ENCODE data around the gene STXBP5.

STXBP5 gene

DNA sequence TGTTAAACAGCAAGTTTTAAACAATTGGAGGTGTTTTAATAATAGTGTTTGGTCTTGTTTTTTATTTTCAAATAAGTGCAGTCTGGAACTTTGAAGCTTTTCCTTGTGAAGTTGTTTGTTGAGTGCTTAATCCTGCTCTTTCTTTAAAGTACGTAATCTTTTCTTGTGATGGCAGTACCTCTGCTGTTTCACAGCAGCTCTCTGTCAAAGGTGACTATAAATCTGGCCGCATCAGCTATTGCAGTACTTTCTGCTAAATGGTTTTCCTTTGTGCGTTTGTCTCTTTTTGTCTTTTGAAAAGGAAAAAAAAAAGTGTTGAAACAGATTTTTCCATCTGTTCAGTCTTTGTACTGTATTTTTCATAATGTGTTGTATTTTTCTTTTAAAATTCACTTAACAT, 12.7 kb downstream of the STXBP5 start:
- Histone ChIP-seq H3K4me3 (ENCODE audit: low read depth, low read length) (no peak overlapping the region), H3K4me1 (ENCODE audit: control insufficient read depth, insufficient read depth, low read length) (no peaks in the 10 kb centered on the region), H3K9me3 (ENCODE audit: control insufficient read depth, insufficient read depth, low read length) (no peaks in the 10 kb centered on the region), H3K9ac (ENCODE audit: low read depth, low read length) (no peak overlapping the region), H3K36me3 (ENCODE audit: control insufficient read depth, insufficient read depth, low read length) (no peaks in the 10 kb centered on the region), H3K27me3 (ENCODE audit: control insufficient read depth, insufficient read depth, low read length) (no peaks in the 10 kb centered on the region)

DNA sequence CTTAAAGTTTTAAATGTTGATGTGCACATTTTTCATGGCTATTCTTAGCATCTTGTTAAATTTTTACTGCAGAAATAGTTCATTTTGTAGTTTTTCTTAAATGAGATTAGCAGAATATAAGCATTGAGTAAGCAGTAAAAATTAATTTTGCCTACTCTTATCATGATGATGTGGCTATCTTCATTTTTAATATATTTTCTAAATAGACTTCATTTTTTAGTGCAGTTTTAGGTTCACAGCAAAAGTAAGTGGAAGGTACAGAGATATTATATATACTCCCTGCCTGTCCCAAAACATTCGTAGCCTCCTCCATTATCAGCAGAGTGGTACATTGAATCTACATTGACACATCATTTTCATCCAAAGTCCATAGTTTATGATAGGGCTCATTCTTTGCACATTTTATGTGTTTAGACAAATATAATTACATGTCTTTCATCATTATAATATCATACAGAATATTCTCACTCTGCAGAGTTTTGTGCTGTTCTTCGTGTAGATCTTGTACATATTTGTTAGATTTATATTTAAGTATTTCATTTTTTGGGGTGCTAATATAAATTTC, 13.7 kb downstream of the STXBP5 start:
- peaks cover 8% of the 10 kb centered on the region for H3K4me1 ChIP-seq (ENCODE audit: control insufficient read depth, insufficient read depth, low read length)
- no peaks in the 10 kb centered on the region for H3K27me3 ChIP-seq (ENCODE audit: control insufficient read depth, insufficient read depth, low read length)
- H3K36me3 ChIP-seq (ENCODE audit: control insufficient read depth, insufficient read depth, low read length): no peaks in the 10 kb centered on the region
- no peaks in the 10 kb centered on the region for H3K9me3 ChIP-seq (ENCODE audit: control insufficient read depth, insufficient read depth, low read length)
- no peak overlapping the region for H3K4me3 ChIP-seq (ENCODE audit: low read depth, low read length)
- no peak overlapping the region for H3K9ac ChIP-seq (ENCODE audit: low read depth, low read length)

DNA sequence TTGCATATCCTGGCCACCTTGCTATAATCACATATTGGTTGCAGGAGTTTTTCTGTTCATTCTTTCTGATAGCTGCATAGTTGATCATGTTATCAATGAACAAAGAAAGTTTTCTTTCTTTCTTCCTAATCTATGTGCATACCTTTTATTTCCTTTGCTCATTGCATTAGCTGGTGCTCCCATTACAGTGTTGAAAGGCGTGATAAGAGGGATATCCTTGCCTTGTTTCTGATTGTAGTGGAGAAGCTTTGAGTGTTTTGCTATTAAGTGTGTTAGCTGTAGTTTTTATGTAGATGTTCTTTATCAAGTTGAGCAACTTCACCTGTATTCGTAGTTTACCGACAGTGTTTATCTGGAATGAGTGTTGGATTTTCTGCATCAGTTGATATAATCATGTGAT, 14.6 kb downstream of the STXBP5 start:
- Histone ChIP-seq H3K4me3 (ENCODE audit: low read depth, low read length) (no peak overlapping the region), H3K27me3 (ENCODE audit: control insufficient read depth, insufficient read depth, low read length) (no peaks in the 10 kb centered on the region), H3K4me1 (ENCODE audit: control insufficient read depth, insufficient read depth, low read length) (peaks cover 8% of the 10 kb centered on the region), H3K36me3 (ENCODE audit: control insufficient read depth, insufficient read depth, low read length) (no peaks in the 10 kb centered on the region), H3K9me3 (ENCODE audit: control insufficient read depth, insufficient read depth, low read length) (no peaks in the 10 kb centered on the region), H3K9ac (ENCODE audit: low read depth, low read length) (no peak overlapping the region)

DNA sequence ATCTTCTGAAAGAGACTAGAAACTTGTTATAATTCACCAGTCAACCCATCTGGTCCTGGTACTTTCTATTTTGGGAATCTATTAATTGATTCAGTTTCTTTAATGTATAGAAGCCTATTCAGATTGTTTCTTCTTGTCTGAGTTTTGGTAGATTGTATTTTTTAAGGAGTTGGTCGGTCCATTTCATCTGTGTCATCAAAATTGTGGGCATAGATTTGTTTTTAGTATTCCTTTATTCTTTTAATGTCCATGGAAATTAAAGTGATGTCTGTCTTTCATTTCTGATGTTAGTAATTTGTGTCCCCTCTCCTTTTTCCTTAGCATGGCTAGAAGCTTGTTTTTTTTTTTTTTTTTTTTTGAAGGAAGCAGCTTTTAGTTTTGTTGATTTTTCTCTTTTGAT, 15.2 kb downstream of the STXBP5 start:
- no peak overlapping the region for H3K4me3 ChIP-seq (ENCODE audit: low read depth, low read length)
- H3K9me3 ChIP-seq (ENCODE audit: control insufficient read depth, insufficient read depth, low read length): no peaks in the 10 kb centered on the region
- H3K4me1 ChIP-seq (ENCODE audit: control insufficient read depth, insufficient read depth, low read length): peaks cover 8% of the 10 kb centered on the region
- no peaks in the 10 kb centered on the region for H3K27me3 ChIP-seq (ENCODE audit: control insufficient read depth, insufficient read depth, low read length)
- no peak overlapping the region for H3K9ac ChIP-seq (ENCODE audit: low read depth, low read length)
- no peaks in the 10 kb centered on the region for H3K36me3 ChIP-seq (ENCODE audit: control insufficient read depth, insufficient read depth, low read length)

DNA sequence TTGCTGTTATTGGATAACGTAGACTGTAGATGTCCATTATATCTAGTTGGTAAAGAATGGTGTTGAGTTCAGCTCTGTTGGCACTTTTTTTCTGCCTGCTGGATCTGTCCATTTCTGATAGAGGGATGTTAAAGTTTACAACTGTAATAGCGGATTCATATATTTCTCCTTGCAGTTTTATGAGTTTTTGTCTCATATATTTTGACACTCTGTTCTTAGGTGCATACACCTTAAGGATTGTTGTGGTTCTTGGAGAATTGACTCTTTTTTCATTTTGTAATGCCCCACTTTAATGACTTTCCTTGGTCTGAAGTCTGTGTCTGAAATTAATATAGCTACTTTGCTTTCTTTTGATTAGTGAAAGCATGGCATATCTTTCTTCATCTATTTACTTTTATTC, 16.1 kb downstream of the STXBP5 start:
- no peaks in the 10 kb centered on the region for H3K9me3 ChIP-seq (ENCODE audit: control insufficient read depth, insufficient read depth, low read length)
- no peak overlapping the region for H3K4me3 ChIP-seq (ENCODE audit: low read depth, low read length)
- peaks cover 8% of the 10 kb centered on the region for H3K4me1 ChIP-seq (ENCODE audit: control insufficient read depth, insufficient read depth, low read length)
- no peaks in the 10 kb centered on the region for H3K36me3 ChIP-seq (ENCODE audit: control insufficient read depth, insufficient read depth, low read length)
- H3K27me3 ChIP-seq (ENCODE audit: control insufficient read depth, insufficient read depth, low read length): no peaks in the 10 kb centered on the region
- H3K9ac ChIP-seq (ENCODE audit: low read depth, low read length): no peak overlapping the region

DNA sequence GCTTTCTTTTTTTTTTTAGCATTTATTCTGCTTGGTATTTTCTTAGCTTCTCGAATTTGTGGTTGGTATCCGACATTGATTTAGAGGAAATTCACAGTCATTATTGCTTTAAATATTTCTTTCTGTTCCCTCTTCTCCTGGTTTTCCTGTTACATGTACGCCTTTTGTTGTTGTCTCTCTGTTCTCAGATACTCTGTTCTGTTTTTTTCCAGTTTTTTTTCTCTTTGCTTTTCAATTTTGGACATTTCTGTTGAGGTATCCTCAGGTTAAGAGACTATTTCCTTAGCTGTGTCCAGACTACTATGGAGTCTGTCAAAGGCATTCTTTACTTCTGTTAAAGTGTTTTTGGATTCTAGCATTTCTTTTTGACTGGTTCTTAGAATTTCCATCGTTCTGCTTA, 17.5 kb downstream of the STXBP5 start:
- Histone ChIP-seq H3K36me3 (ENCODE audit: control insufficient read depth, insufficient read depth, low read length) (no peaks in the 10 kb centered on the region), H3K4me3 (ENCODE audit: low read depth, low read length) (no peak overlapping the region), H3K9me3 (ENCODE audit: control insufficient read depth, insufficient read depth, low read length) (no peaks in the 10 kb centered on the region), H3K4me1 (ENCODE audit: control insufficient read depth, insufficient read depth, low read length) (peaks cover 8% of the 10 kb centered on the region), H3K27me3 (ENCODE audit: control insufficient read depth, insufficient read depth, low read length) (no peaks in the 10 kb centered on the region), H3K9ac (ENCODE audit: low read depth, low read length) (no peak overlapping the region)

DNA sequence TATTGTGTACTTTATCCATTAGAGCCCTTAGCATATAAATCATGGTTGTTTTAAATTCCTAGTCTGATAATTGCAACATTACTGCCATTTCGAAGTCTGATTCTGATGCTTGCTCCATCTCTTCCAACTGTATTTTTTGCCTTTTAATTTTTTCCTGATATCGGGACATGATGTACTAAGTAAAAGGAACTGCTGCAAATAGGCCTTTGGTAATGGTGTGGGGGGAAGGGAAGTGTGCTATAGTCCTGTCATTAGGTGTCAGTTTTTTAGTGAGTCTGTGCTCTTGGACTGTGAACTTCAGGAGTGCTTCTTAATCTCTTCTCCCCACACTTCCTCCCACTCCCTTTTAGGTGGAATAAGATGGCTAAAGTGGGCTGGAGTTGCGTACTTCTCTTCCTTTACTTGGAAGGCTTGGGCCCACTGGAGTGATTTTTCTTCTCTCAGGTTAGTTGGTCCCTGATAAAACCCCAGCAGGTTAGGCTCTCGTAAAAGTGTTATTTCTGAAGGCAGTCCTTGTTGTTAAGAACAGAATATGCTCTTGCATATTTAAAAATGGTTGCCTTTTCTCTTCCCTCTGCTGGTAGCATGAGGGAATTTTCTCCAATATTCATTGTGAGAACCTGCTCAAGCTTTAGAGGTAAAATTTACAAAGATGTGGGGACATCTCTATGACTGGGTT, 18.1 kb downstream of the STXBP5 start:
- Histone ChIP-seq H3K9ac (ENCODE audit: low read depth, low read length) (no peak overlapping the region), H3K4me1 (ENCODE audit: control insufficient read depth, insufficient read depth, low read length) (peaks cover 8% of the 10 kb centered on the region), H3K9me3 (ENCODE audit: control insufficient read depth, insufficient read depth, low read length) (no peaks in the 10 kb centered on the region), H3K27me3 (ENCODE audit: control insufficient read depth, insufficient read depth, low read length) (no peaks in the 10 kb centered on the region), H3K4me3 (ENCODE audit: low read depth, low read length) (no peak overlapping the region), H3K36me3 (ENCODE audit: control insufficient read depth, insufficient read depth, low read length) (no peaks in the 10 kb centered on the region)

DNA sequence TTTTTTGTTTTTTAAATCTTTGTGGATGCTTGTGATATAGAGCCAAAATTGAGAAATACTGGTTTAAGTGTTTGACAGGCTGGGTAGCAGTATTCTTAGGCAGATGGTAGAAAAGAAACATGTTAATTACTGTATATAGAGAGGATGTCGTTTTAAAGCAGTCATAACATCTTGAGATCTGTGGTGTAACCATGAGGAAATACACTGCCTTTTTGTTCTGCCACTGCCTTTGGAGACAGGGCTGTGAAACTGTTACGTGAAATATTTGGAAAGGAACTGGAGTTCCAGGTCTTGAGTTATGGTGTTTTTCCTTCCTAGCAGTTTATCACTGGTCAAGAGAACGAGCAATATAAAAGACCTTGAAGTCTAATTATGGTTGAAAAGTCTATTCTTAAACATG, 19.5 kb downstream of the STXBP5 start:
- Histone ChIP-seq H3K27me3 (ENCODE audit: control insufficient read depth, insufficient read depth, low read length) (no peaks in the 10 kb centered on the region), H3K9ac (ENCODE audit: low read depth, low read length) (no peak overlapping the region), H3K4me3 (ENCODE audit: low read depth, low read length) (no peak overlapping the region), H3K9me3 (ENCODE audit: control insufficient read depth, insufficient read depth, low read length) (no peaks in the 10 kb centered on the region), H3K4me1 (ENCODE audit: control insufficient read depth, insufficient read depth, low read length) (peaks cover 13% of the 10 kb centered on the region), H3K36me3 (ENCODE audit: control insufficient read depth, insufficient read depth, low read length) (no peaks in the 10 kb centered on the region)

DNA sequence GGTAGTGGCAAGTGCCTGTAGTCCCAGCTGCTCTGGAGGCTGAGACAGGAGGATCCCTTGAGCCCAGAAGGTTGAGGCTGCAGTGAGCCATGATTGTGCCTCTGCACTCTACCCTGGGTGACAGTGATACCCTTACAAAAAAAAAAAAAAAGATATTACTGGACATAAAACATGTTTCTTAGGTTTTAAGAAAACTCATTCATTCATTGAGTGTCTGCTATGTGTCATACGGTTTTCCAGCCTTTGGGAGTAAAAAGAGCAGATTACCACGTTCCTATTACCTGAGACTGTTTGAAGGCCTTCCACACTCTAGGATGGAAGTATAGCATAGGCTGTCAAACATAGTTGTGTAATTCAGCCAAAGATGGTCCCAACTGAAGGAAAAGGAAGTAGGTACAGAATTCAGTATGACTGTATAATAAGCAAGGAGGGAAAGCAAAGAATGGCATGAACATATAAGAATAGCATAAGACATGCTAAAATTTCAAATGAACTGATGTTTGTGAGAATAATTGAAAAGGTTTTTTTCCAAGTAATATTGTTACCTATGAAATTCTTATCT, 22.0 kb downstream of the STXBP5 start:
- Histone ChIP-seq H3K36me3 (ENCODE audit: control insufficient read depth, insufficient read depth, low read length) (no peaks in the 10 kb centered on the region), H3K9me3 (ENCODE audit: control insufficient read depth, insufficient read depth, low read length) (no peaks in the 10 kb centered on the region), H3K9ac (ENCODE audit: low read depth, low read length) (no peak overlapping the region), H3K4me1 (ENCODE audit: control insufficient read depth, insufficient read depth, low read length) (peaks cover 15% of the 10 kb centered on the region), H3K27me3 (ENCODE audit: control insufficient read depth, insufficient read depth, low read length) (no peaks in the 10 kb centered on the region), H3K4me3 (ENCODE audit: low read depth, low read length) (no peak overlapping the region)

DNA sequence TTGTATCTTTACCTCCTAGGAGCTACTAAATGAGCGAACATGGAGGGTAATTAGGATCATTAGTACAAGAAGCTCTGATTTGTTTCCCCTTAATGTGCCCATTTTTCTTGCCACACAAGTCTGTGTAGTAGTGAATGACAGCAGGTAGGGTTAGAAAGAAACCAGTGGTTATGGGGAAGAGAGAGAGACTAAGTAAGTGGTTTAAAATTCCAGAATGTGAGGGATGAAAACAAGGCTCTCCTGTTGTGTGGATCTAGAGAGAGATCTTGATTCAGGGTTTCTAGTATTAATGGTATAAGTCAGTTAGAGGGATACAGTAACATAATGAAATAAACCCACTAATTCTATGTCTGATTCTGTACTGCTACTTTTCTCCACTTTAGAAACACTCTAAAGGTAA, 22.7 kb downstream of the STXBP5 start:
- Histone ChIP-seq H3K4me3 (ENCODE audit: low read depth, low read length) (no peak overlapping the region), H3K36me3 (ENCODE audit: control insufficient read depth, insufficient read depth, low read length) (no peaks in the 10 kb centered on the region), H3K9me3 (ENCODE audit: control insufficient read depth, insufficient read depth, low read length) (no peaks in the 10 kb centered on the region), H3K27me3 (ENCODE audit: control insufficient read depth, insufficient read depth, low read length) (no peaks in the 10 kb centered on the region), H3K4me1 (ENCODE audit: control insufficient read depth, insufficient read depth, low read length) (peaks cover 15% of the 10 kb centered on the region), H3K9ac (ENCODE audit: low read depth, low read length) (no peak overlapping the region)

DNA sequence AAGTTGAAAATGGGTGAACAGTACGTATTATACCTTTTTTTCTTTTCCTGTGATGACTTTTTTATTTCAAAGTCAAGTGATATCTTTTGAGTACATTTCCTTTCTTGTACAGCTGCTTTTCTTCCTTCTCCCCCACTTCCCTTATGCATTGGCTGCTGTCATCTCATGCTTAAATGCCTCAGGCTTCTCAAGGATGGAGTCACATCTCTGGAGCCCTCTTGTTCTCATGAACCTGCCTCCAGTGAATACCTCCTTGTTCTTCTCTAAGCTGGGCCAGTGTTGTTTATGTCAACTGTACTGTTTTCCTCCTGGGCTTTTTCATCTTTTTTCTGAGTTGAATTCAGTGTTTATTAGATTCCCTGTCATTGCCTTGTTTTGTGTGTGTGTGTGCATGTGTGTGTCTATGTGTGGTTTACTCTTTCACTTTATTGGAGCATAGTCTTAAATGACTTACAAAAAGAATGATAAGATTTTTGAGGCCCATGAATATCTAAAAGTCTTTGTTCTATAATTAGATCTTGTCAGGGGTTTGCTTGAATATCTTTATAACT, 23.6 kb downstream of the STXBP5 start:
- no peak overlapping the region for H3K9ac ChIP-seq (ENCODE audit: low read depth, low read length)
- H3K4me1 ChIP-seq (ENCODE audit: control insufficient read depth, insufficient read depth, low read length): peaks cover 7% of the 10 kb centered on the region
- H3K4me3 ChIP-seq (ENCODE audit: low read depth, low read length): no peak overlapping the region
- no peaks in the 10 kb centered on the region for H3K36me3 ChIP-seq (ENCODE audit: control insufficient read depth, insufficient read depth, low read length)
- no peaks in the 10 kb centered on the region for H3K27me3 ChIP-seq (ENCODE audit: control insufficient read depth, insufficient read depth, low read length)
- H3K9me3 ChIP-seq (ENCODE audit: control insufficient read depth, insufficient read depth, low read length): no peaks in the 10 kb centered on the region

DNA sequence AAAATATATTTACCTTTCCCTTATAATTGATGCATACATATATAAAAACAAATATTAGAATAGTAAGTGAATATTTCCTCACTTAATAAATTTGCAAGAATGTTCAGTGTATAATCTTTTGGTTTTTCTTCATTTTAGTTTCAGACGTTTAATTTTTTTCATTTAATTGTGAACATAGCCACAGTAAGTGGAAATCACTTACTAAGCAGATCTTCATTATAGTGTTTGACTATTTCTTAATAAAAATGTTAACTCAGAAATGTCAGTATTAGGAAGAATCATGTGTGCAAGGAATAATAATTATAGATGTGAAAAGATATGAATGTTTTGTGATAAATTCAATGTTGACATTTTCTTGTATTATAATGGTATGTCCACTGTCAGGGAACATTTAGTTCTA, 27.4 kb downstream of the STXBP5 start:
- no peak overlapping the region for H3K9ac ChIP-seq (ENCODE audit: low read depth, low read length)
- H3K36me3 ChIP-seq (ENCODE audit: control insufficient read depth, insufficient read depth, low read length): no peaks in the 10 kb centered on the region
- no peak overlapping the region for H3K4me3 ChIP-seq (ENCODE audit: low read depth, low read length)

More for the DNA sequence above, 27.4 kb downstream of the STXBP5 start:
- Histone ChIP-seq H3K27me3 (ENCODE audit: control insufficient read depth, insufficient read depth, low read length) (no peaks in the 10 kb centered on the region), H3K9me3 (ENCODE audit: control insufficient read depth, insufficient read depth, low read length) (no peaks in the 10 kb centered on the region), H3K4me1 (ENCODE audit: control insufficient read depth, insufficient read depth, low read length) (peaks cover 10% of the 10 kb centered on the region)

Data from iPS-15b (cell line).